MCF 10A (cell line): ENCODE data around the gene CAP2. TPM values are rescaled to one million over a fixed set of nuclear protein-coding genes. Genes with fewer than 3 reads are reported as not detected.
A peak's percentile ranks its signal among the peaks of the same experiment; 100 is the strongest.
"Not testable (repeated sequence)": the region's sequence is repeated elsewhere in the genome, so short reads cannot be mapped to it uniquely, and the experiment has no call there.

Source experiments
- BruUV-seq: library from RNA; stranded (reverse); fragments of 400-500 nt; replicated peaks from 2 replicates; lab custom pipeline; 2021; lab: Mats Ljungman, UMichigan
- CTCF ChIA-PET: fragments of 300-600 bp; sonication (Branson Sonifier 250); formaldehyde crosslinking; extraction: SDS; loops from one replicate; lab custom pipeline; 2021; ENCODE audit warnings: antibody characterized with exemption, inconsistent platforms; lab: Yijun Ruan, JAX
- POLR2A ChIA-PET: fragments of 300-600, 350-650 bp; sonication (Branson Sonifier 250); formaldehyde crosslinking; extraction: SDS; loops from one replicate; lab custom pipeline; 2020; ENCODE audit warnings: antibody characterized with exemption, inconsistent platforms; lab: Yijun Ruan, JAX
- DNase-seq: peaks from one replicate; pipeline ENCODE4 v3.0.0-alpha.2; 2018; ENCODE audit not compliant: unreplicated experiment
- H3K27ac Mint-ChIP-seq: one replicate; pipeline ENCODE4 v1.8.0; 2022; ENCODE audit warnings: mild to moderate bottlenecking, low read depth, mixed read lengths; ENCODE audit not compliant: unreplicated experiment
- H3K27me3 Mint-ChIP-seq: one replicate; pipeline ENCODE4 v1.8.0; 2022; ENCODE audit warnings: mixed read lengths; ENCODE audit not compliant: insufficient read depth, unreplicated experiment
- H3K36me3 Mint-ChIP-seq: one replicate; pipeline ENCODE4 v1.8.0; 2022; ENCODE audit warnings: mild to moderate bottlenecking, moderate library complexity, mixed read lengths; ENCODE audit not compliant: insufficient read depth, unreplicated experiment
- H3K4me1 Mint-ChIP-seq: one replicate; pipeline ENCODE4 v1.8.0; 2022; ENCODE audit warnings: mixed read lengths; ENCODE audit not compliant: insufficient read depth, unreplicated experiment
- H3K4me3 Mint-ChIP-seq: one replicate; pipeline ENCODE4 v1.8.0; 2022; ENCODE audit warnings: mild to moderate bottlenecking, moderate library complexity, mixed read lengths; ENCODE audit not compliant: unreplicated experiment
- H3K9me3 Mint-ChIP-seq: one replicate; pipeline ENCODE4 v1.8.0; 2022; ENCODE audit warnings: mixed read lengths; ENCODE audit not compliant: unreplicated experiment
- CTCF ChIP-seq: fragments of 200-600 bp; IDR thresholded peaks from one replicate; pipeline ENCODE4 v1.8.0; 2022; ENCODE audit warnings: antibody characterized with exemption, mild to moderate bottlenecking; ENCODE audit not compliant: unreplicated experiment
- intact Hi-C: fragments of 100-400 bp; cut with micrococcal nuclease; formaldehyde crosslinking; loops from 2 replicates; pipeline ENCODE4 v1.14.1; 2022
- total RNA-seq: library from RNA; stranded (reverse); gene quantifications from 2 replicates; pipeline ENCODE4 v1.2.3, GENCODE V29; 2022

The CAP2 gene
- total RNA-seq, 1 experiment from 2014 or later, result 12.3 TPM

GRCh38 chr6:17395112-17395511 lies 1.7 kb downstream of the CAP2 start:
- BruUV-seq, result TSS peak; percentile 43
- Mint-ChIP-seq H3K9me3 (no peaks in the 10 kb centered on the region), H3K27ac (no peak overlapping the region), H3K27me3 (no peaks in the 10 kb centered on the region), H3K4me1 (peaks cover 15% of the 10 kb centered on the region), H3K4me3 (no peak overlapping the region), H3K36me3 (no peaks in the 10 kb centered on the region)
- DNase-seq, result no peak
- CTCF ChIA-PET, result interaction anchor here (0.7 kb wide), 1 partner anchor 25 kb away, joined by 3 read pairs; no protein-coding TSS in a partner anchor
- no peak for TF ChIP-seq CTCF
- POLR2A ChIA-PET, result interaction anchor here (0.8 to 1.4 kb wide), 4 partner anchors 11 to 205 kb away, joined by 3 to 4 read pairs (median 3); partner anchors contain the start of gene FAM8A1
- intact Hi-C loops, result loop anchor here (10.0 kb wide), 1 partner anchor 180 kb away; no protein-coding TSS in a partner anchor

GRCh38 chr6:17396256-17396655 lies 2.9 kb downstream of the CAP2 start:
- H3K36me3 Mint-ChIP-seq, result peaks cover 6% of the 10 kb centered on the region
- H3K27me3 Mint-ChIP-seq, result no peaks in the 10 kb centered on the region
- intact Hi-C loops, result loop anchor here (10.0 kb wide), 1 partner anchor 179 kb away; no protein-coding TSS in a partner anchor
- H3K9me3 Mint-ChIP-seq, result no peaks in the 10 kb centered on the region
- TF ChIP-seq CTCF, result no peak
- ChIA-PET POLR2A (interaction anchor here (0.7 to 0.8 kb wide), 2 partner anchors 74 to 204 kb away, joined by 3 to 4 read pairs; partner anchors contain the start of gene FAM8A1), CTCF (interaction anchor here (0.7 to 1.0 kb wide), 3 partner anchors 25 to 626 kb away, joined by 3 to 5 read pairs (median 3); no protein-coding TSS in a partner anchor)
- no peak overlapping the region for H3K27ac Mint-ChIP-seq
- H3K4me1 Mint-ChIP-seq, result peaks cover 12% of the 10 kb centered on the region
- H3K4me3 Mint-ChIP-seq, result no peak overlapping the region
- no TSS peak for BruUV-seq
- DNase-seq, result no peak

GRCh38 chr6:17397764-17398194 lies 4.4 kb downstream of the CAP2 start:
- peaks cover 12% of the 10 kb centered on the region for H3K4me1 Mint-ChIP-seq
- CTCF ChIA-PET, result no interaction called here
- intact Hi-C loops, result loop anchor here (10.0 kb wide), 1 partner anchor 177 kb away; no protein-coding TSS in a partner anchor
- DNase-seq, result peak; percentile 67
- H3K27me3 Mint-ChIP-seq, result no peaks in the 10 kb centered on the region
- peak overlapping the region; percentile 50 for H3K27ac Mint-ChIP-seq
- H3K9me3 Mint-ChIP-seq, result no peaks in the 10 kb centered on the region
- BruUV-seq, result no TSS peak
- no peak overlapping the region for H3K4me3 Mint-ChIP-seq
- peaks cover 6% of the 10 kb centered on the region for H3K36me3 Mint-ChIP-seq
- TF ChIP-seq CTCF, result no peak
- POLR2A ChIA-PET, result no interaction called here

GRCh38 chr6:17405181-17405943 lies 12.0 kb downstream of the CAP2 start:
- intact Hi-C loops, H3K36me3 Mint-ChIP-seq, H3K27ac Mint-ChIP-seq: not testable (repeated sequence)

More at GRCh38 chr6:17405181-17405943, 12.0 kb downstream of the CAP2 start:
- POLR2A ChIA-PET, result interaction anchor here (0.6 kb wide), 1 partner anchor 37 kb away, joined by 4 read pairs; no protein-coding TSS in a partner anchor
- DNase-seq, H3K4me1 Mint-ChIP-seq, H3K4me3 Mint-ChIP-seq, BruUV-seq, H3K27me3 Mint-ChIP-seq, CTCF ChIA-PET: not testable (repeated sequence)
- H3K9me3 Mint-ChIP-seq, result peaks cover 16% of the 10 kb centered on the region
